PC-3 (cell line): Measurements from ENCODE around the gene ZNF76. TPM values are rescaled to one million over a fixed set of nuclear protein-coding genes. Genes with fewer than 3 reads are reported as not detected.

Source experiments
- ATAC-seq: fragments of 200-7000 bp; cut with Tn5 transposase; 2 replicates; pipeline ENCODE4 v1.9.1; 2020; ENCODE audit warnings: mild to moderate bottlenecking, moderate library complexity
- BruUV-seq: library from RNA; stranded (reverse); fragments of 400-500 nt; replicated peaks from 2 replicates; lab custom pipeline; 2021; lab: Mats Ljungman, UMichigan
- CTCF ChIA-PET: fragments of 300-600 bp; sonication (Branson Sonifier 250); formaldehyde crosslinking; loops from one replicate; lab custom pipeline; 2022; ENCODE audit warnings: antibody characterized with exemption; lab: Charles Lee
- POLR2A ChIA-PET: fragments of 300-600 bp; sonication (Branson Sonifier 250); formaldehyde crosslinking; loops from one replicate; lab custom pipeline; 2022; ENCODE audit warnings: antibody characterized with exemption; ENCODE audit not compliant: unreplicated experiment; lab: Charles Lee
- DNase-seq: peaks from one replicate; pipeline ENCODE4 v3.0.0-alpha.2; 2015
- H2AFZ ChIP-seq: fragments of 300-600 bp; sonication (generic); 2 replicates; pipeline ENCODE4 v1.6.0; 2016; ENCODE audit warnings: antibody characterized with exemption, low read length
- H3F3A ChIP-seq: fragments of 300-600 bp; sonication (generic); one replicate; pipeline ENCODE4 v1.6.0; 2017; ENCODE audit warnings: antibody characterized with exemption, low read length, control low read depth, mild to moderate bottlenecking; ENCODE audit not compliant: unreplicated experiment
- H3K27ac ChIP-seq: fragments of 300-600 bp; sonication (generic); 2 replicates; pipeline ENCODE4 v1.5.1; 2016; ENCODE audit warnings: mild to moderate bottlenecking, low read length
- H3K27me3 ChIP-seq: fragments of 300-600 bp; sonication (generic); 2 replicates; pipeline ENCODE4 v1.6.1; 2016; ENCODE audit warnings: low read length, mixed read lengths
- H3K36me3 ChIP-seq: fragments of 300-600 bp; sonication (generic); 2 replicates; pipeline ENCODE4 v1.6.1; 2016; ENCODE audit warnings: low read depth, mixed run types, low read length, mixed read lengths
- H3K4me1 ChIP-seq: fragments of 300-600 bp; sonication (generic); 2 replicates; pipeline ENCODE4 v1.5.1; 2016; ENCODE audit warnings: low read length; ENCODE audit not compliant: insufficient read depth
- H3K4me2 ChIP-seq: fragments of 300-600 bp; sonication (generic); 2 replicates; pipeline ENCODE4 v1.6.0; 2016; ENCODE audit warnings: low read length
- H3K4me3 ChIP-seq: fragments of 300-600 bp; sonication (generic); 2 replicates; pipeline ENCODE4 v1.5.1; 2016; ENCODE audit warnings: mild to moderate bottlenecking, low read length, mixed read lengths
- H3K79me2 ChIP-seq: fragments of 300-600 bp; sonication (generic); 2 replicates; pipeline ENCODE4 v1.6.1; 2017; ENCODE audit warnings: low read length, mixed read lengths
- H3K9ac ChIP-seq: fragments of 300-600 bp; sonication (generic); 2 replicates; pipeline ENCODE4 v1.6.0; 2016; ENCODE audit warnings: mild to moderate bottlenecking, low read length
- H3K9me2 ChIP-seq: fragments of 300-600 bp; sonication (generic); replicated peaks from 2 replicates; pipeline ENCODE4 v1.6.1; 2016; ENCODE audit warnings: mixed run types, low read length, mixed read lengths
- H3K9me3 ChIP-seq: fragments of 300-600 bp; sonication (generic); 2 replicates; pipeline ENCODE4 v1.6.1; 2016; ENCODE audit warnings: low read length, mixed read lengths
- H4K20me1 ChIP-seq: fragments of 300-600 bp; sonication (generic); 2 replicates; pipeline ENCODE4 v1.6.1; 2016; ENCODE audit warnings: low read length, mixed read lengths
- EZH2 ChIP-seq: fragments of 300-600 bp; sonication (generic); IDR thresholded peaks from one replicate; pipeline ENCODE4 v1.6.1; 2017; ENCODE audit warnings: antibody characterized with exemption, mild to moderate bottlenecking, low read length; ENCODE audit not compliant: unreplicated experiment
- EZH2phosphoT487 ChIP-seq: fragments of 300-600 bp; sonication (generic); IDR thresholded peaks from 2 replicates; pipeline ENCODE4 v1.6.1; 2018; ENCODE audit warnings: mild to moderate bottlenecking, antibody characterized with exemption, low read length, borderline replicate concordance
- intact Hi-C: fragments of 100-400 bp; cut with micrococcal nuclease; formaldehyde crosslinking; loops from 2 replicates; pipeline ENCODE4 v1.9.0; 2023
- total RNA-seq: library from RNA; depleted of rRNA; stranded (reverse); fragments of >200 nt; gene quantifications from 2 replicates; pipeline ENCODE4 v1.2.3, GENCODE V29; 2014
- TF ChIP-seq, protein P1 (sequence below): fragments of 300-600 bp; sonication (generic); conservative IDR thresholded peaks from 2 replicates; pipeline ENCODE4 v1.5.1; 2017; ENCODE audit warnings: antibody characterized with exemption, low read depth, mild to moderate bottlenecking, low read length

The ZNF76 gene
- total RNA-seq, 1 experiment from 2014 or later = 20.8 TPM

DNA sequence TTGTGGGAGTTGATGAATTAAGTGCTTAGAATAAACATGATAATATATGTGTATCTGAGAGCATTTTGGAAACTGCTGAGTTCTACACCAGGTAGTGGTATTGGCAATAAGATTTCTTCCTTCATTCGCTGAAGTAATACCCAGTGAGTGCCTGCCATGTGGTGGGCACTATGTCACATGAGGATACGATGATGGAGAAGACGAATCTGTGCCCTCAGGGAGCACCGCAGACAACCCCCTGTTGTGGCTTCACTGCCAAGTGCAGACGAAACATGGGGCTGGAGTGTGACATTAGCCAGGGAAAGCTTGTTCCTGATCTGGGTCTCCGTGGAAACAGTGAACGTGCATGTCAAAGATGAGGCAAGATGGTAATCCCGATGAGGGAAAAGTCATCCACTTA, 7.9 kb downstream of the ZNF76 start:
- ATAC-seq (no peak), DNase-seq (no peak)
- Histone ChIP-seq H3K4me1 (peaks cover 9% of the 10 kb centered on the region), H3K79me2 (no peaks in the 10 kb centered on the region), H3K27me3 (no peaks in the 10 kb centered on the region), H4K20me1 (no peaks in the 10 kb centered on the region), H3F3A (no peaks in the 10 kb centered on the region), H3K27ac (no peak overlapping the region), H3K4me3 (no peak overlapping the region), H3K9me2 (no peaks in the 10 kb centered on the region), H3K4me2 (no peak overlapping the region), H2AFZ (no peak overlapping the region), H3K9ac (no peak overlapping the region), H3K36me3 (no peaks in the 10 kb centered on the region), H3K9me3 (no peaks in the 10 kb centered on the region)
- intact Hi-C loops = no loop called here
- TF ChIP-seq, protein P1, sequence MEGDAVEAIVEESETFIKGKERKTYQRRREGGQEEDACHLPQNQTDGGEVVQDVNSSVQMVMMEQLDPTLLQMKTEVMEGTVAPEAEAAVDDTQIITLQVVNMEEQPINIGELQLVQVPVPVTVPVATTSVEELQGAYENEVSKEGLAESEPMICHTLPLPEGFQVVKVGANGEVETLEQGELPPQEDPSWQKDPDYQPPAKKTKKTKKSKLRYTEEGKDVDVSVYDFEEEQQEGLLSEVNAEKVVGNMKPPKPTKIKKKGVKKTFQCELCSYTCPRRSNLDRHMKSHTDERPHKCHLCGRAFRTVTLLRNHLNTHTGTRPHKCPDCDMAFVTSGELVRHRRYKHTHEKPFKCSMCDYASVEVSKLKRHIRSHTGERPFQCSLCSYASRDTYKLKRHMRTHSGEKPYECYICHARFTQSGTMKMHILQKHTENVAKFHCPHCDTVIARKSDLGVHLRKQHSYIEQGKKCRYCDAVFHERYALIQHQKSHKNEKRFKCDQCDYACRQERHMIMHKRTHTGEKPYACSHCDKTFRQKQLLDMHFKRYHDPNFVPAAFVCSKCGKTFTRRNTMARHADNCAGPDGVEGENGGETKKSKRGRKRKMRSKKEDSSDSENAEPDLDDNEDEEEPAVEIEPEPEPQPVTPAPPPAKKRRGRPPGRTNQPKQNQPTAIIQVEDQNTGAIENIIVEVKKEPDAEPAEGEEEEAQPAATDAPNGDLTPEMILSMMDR = no peak
- TF ChIP-seq EZH2 = no peak
- no peak for TF ChIP-seq EZH2phosphoT487
- ChIA-PET CTCF (no interaction called here), POLR2A (no interaction called here)
- no TSS peak for BruUV-seq

DNA sequence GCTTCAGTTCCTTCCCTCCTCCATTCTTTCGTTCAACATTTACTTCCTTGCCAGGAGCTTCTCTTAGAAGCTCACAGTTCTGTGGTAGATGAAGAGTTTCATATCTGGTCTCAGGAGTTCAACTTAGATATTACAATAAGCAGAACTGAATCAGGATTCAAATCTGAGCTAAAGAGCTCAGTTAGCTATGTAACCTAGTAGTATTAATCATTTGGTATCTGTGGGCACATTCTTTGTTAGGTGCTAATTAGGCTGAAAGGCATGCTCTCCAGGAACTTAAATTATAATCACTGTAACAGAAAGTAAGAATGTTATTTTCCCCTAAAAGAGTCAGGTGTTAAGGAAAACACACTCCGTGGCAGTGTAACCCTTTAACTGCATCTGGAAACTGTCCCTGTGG, 8.4 kb downstream of the ZNF76 start:
- DNase-seq (no peak), ATAC-seq (no peak)
- no peaks in the 10 kb centered on the region for H3F3A ChIP-seq
- intact Hi-C loops = no loop called here
- no peak overlapping the region for H3K4me2 ChIP-seq
- ChIA-PET CTCF (no interaction called here), POLR2A (interaction anchor here (0.7 kb wide), 1 partner anchor 204 kb away, joined by 3 read pairs; no protein-coding TSS in a partner anchor)
- no peak overlapping the region for H3K4me3 ChIP-seq
- H3K27ac ChIP-seq = no peak overlapping the region
- H3K9me2 ChIP-seq = no peaks in the 10 kb centered on the region
- H3K27me3 ChIP-seq = no peaks in the 10 kb centered on the region
- no peaks in the 10 kb centered on the region for H3K36me3 ChIP-seq
- TF ChIP-seq EZH2 (no peak), EZH2phosphoT487 (no peak)
- TF ChIP-seq, protein P1 = no peak
- no peaks in the 10 kb centered on the region for H4K20me1 ChIP-seq
- no TSS peak for BruUV-seq
- H3K9me3 ChIP-seq = no peaks in the 10 kb centered on the region
- H3K4me1 ChIP-seq = peaks cover 9% of the 10 kb centered on the region
- H3K9ac ChIP-seq = no peak overlapping the region
- H2AFZ ChIP-seq = no peak overlapping the region
- no peaks in the 10 kb centered on the region for H3K79me2 ChIP-seq

DNA sequence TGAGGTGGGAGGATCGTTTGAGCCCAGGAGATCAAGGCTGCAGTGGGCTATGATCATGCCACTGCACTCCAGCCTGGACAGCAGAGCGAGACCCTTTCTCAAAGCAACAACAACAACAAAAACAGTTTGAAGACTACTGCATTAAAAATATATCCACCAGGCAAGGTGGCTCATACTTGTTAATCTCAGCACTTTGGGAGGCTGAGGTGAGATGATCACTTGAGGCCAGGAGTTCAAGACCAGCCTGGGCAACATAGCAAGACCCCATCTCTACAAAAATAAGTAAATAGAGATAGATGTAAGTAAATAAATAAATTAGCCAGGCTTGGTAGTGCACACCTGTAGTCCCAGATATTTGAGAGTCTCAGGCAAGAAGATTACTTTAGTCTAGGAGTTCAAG, 12.5 kb downstream of the ZNF76 start:
- no TSS peak for BruUV-seq
- Histone ChIP-seq H3K4me3 (no peak overlapping the region), H3K9me2 (no peaks in the 10 kb centered on the region), H3F3A (no peaks in the 10 kb centered on the region), H3K79me2 (no peaks in the 10 kb centered on the region), H3K27me3 (no peaks in the 10 kb centered on the region), H4K20me1 (no peaks in the 10 kb centered on the region), H3K4me2 (no peak overlapping the region), H2AFZ (no peak overlapping the region), H3K4me1 (no peaks in the 10 kb centered on the region), H3K27ac (no peak overlapping the region), H3K9ac (no peak overlapping the region), H3K9me3 (no peaks in the 10 kb centered on the region), H3K36me3 (no peaks in the 10 kb centered on the region)
- ATAC-seq (no peak), DNase-seq (no peak)
- intact Hi-C loops = no loop called here
- ChIA-PET CTCF (no interaction called here), POLR2A (no interaction called here)
- no peak for TF ChIP-seq EZH2phosphoT487
- no peak for TF ChIP-seq EZH2
- TF ChIP-seq, protein P1 = no peak
